HG03571 (cell line): ENCODE measurements around the gene ADAMTSL5.

ENCODE experiments used
- ATAC-seq: cut with Tn5 transposase; IDR thresholded peaks from one replicate; pipeline ENCODE4 v1.9.1; 2021; ENCODE audit not compliant: unreplicated experiment

Gene ADAMTSL5

GRCh38 chr19:1467490-1468273, 45.1 kb downstream of the ADAMTSL5 start:
- no peak for ATAC-seq

- no peak for ATAC-seq
Measured at GRCh38 chr19:1467215-1467489, 45.7 kb downstream of the ADAMTSL5 start.

GRCh38 chr19:1466461-1467214, 46.2 kb downstream of the ADAMTSL5 start:
- ATAC-seq, result no peak

GRCh38 chr19:1466018-1466460, 46.8 kb downstream of the ADAMTSL5 start:
- ATAC-seq, result no peak

GRCh38 chr19:1465191-1466016, 47.4 kb downstream of the ADAMTSL5 start:
- ATAC-seq, result no peak

GRCh38 chr19:1461862-1462261, 51.0 kb downstream of the ADAMTSL5 start:
- no peak for ATAC-seq

- no peak for ATAC-seq
Measured at GRCh38 chr19:1460033-1460995, 52.5 kb downstream of the ADAMTSL5 start.

- ATAC-seq, result no peak
Measured at GRCh38 chr19:1459479-1459878, 53.3 kb downstream of the ADAMTSL5 start.

- ATAC-seq, result no peak
Measured at GRCh38 chr19:1457892-1458291, 54.9 kb downstream of the ADAMTSL5 start.

- no peak for ATAC-seq
Measured at GRCh38 chr19:1457031-1457739, 55.6 kb downstream of the ADAMTSL5 start.

GRCh38 chr19:1456121-1456900, 56.5 kb downstream of the ADAMTSL5 start:
- ATAC-seq, result no peak

- no peak for ATAC-seq
Measured at GRCh38 chr19:1455336-1456120, 57.3 kb downstream of the ADAMTSL5 start.
